PC-3 (cell line): ENCODE results near the gene POMP.

ENCODE experiments used
- CTCF ChIP-seq: fragments of 300-600 bp; sonication (generic); conservative IDR thresholded peaks from 2 replicates; pipeline ENCODE4 v1.5.1; 2017; ENCODE audit warnings: antibody characterized with exemption, low read depth, mild to moderate bottlenecking, low read length
- EZH2 ChIP-seq: fragments of 300-600 bp; sonication (generic); IDR thresholded peaks from one replicate; pipeline ENCODE4 v1.6.1; 2017; ENCODE audit warnings: antibody characterized with exemption, mild to moderate bottlenecking, low read length; ENCODE audit not compliant: unreplicated experiment
- EZH2phosphoT487 ChIP-seq: fragments of 300-600 bp; sonication (generic); IDR thresholded peaks from 2 replicates; pipeline ENCODE4 v1.6.1; 2018; ENCODE audit warnings: mild to moderate bottlenecking, antibody characterized with exemption, low read length, borderline replicate concordance

DNA sequence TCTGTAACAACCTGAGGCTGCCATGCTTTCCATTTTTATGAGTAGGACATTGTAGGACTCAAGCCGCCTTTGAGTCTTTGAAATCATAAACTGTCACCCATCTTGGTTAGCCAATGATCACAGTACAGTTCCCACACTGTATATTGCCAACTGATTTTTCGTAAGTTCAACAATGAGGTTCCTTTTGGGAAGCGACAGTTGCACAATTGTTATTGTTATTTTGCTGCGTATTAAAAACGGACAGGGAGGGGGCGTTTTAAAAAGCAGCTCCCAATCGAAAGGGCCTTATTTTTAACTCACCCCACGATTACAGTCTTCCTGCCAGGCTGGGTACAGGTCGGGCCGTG lies 59.2 kb downstream of the POMP start:
- TF ChIP-seq CTCF (no peak), EZH2 (no peak), EZH2phosphoT487 (no peak)
